KG1 (cell line): ENCODE results near the gene CMTM1.
"Not testable (repeated sequence)": the region's sequence is repeated elsewhere in the genome, so short reads cannot be mapped to it uniquely, and the experiment has no call there.

ENCODE experiments used
- DNase-seq: peaks from one replicate; lab custom pipeline; 2025; lab: John Stamatoyannopoulos, UW

Gene CMTM1

GRCh38 chr16:66614161-66614802 is 48.0 kb downstream of the CMTM1 start:
- DNase-seq = no peak

- DNase-seq = no peak
These were observed 49.9 kb downstream of the CMTM1 start for GRCh38 chr16:66616169-66616568.

GRCh38 chr16:66616592-66616991 is 50.4 kb downstream of the CMTM1 start:
- no peak for DNase-seq

- no peak for DNase-seq
These were observed 50.8 kb downstream of the CMTM1 start for GRCh38 chr16:66617010-66617434.

- no peak for DNase-seq
These were observed 51.5 kb downstream of the CMTM1 start for GRCh38 chr16:66617728-66618127.

GRCh38 chr16:66618588-66619375 is 52.5 kb downstream of the CMTM1 start:
- no peak for DNase-seq

- DNase-seq = no peak
These were observed 53.5 kb downstream of the CMTM1 start for GRCh38 chr16:66619534-66620428.

GRCh38 chr16:66620429-66620795 is 54.2 kb downstream of the CMTM1 start:
- no peak for DNase-seq

GRCh38 chr16:66621973-66622372 is 55.7 kb downstream of the CMTM1 start:
- DNase-seq = no peak

GRCh38 chr16:66622863-66623262 is 56.6 kb downstream of the CMTM1 start:
- no peak for DNase-seq

- no peak for DNase-seq
These were observed 57.5 kb downstream of the CMTM1 start for GRCh38 chr16:66623755-66624154.

GRCh38 chr16:66627611-66628378 is 61.6 kb downstream of the CMTM1 start:
- not testable (repeated sequence) for DNase-seq
